A549 (cell line): ENCODE measurements around the gene MAD1L1. TPM values are rescaled to one million over a fixed set of nuclear protein-coding genes. Genes with fewer than 3 reads are reported as not detected.

Experiments used
- ATAC-seq, 2 experiments: fragments of 200-7000 bp in 1 of 2; fragments of >200 bp in 1 of 2; cut with Nextera tagmentation in 1 of 2; cut with Tn5 transposase in 1 of 2; 3 replicates each; pipeline versions ENCODE4 v1.8.0 to v1.9.1; 2018 to 2020; ENCODE audit warnings: mild to moderate bottlenecking in 1 of 2, moderate library complexity in 1 of 2
- CTCF ChIA-PET: fragments of 300-600 bp; sonication (Branson Sonifier 250); formaldehyde crosslinking; extraction: SDS; loops from one replicate; lab custom pipeline; 2021; ENCODE audit warnings: antibody characterized with exemption, inconsistent platforms; lab: Yijun Ruan, JAX
- POLR2A ChIA-PET: fragments of 350-600 bp; formaldehyde crosslinking; extraction: SDS; loops from one replicate; lab custom pipeline; 2021; ENCODE audit warnings: antibody characterized with exemption, inconsistent platforms; lab: Yijun Ruan, JAX
- DNase-seq, 2 experiments: peaks; one replicate each; pipeline versions ENCODE4 v3.0.0 to v3.0.0-alpha.2; 2011 to 2016; ENCODE audit warnings: low read depth in 1 of 2, low spot score in 1 of 2
- FAIRE-seq: peaks from 2 replicates; lab custom pipeline; 2011; peaks lifted over from hg19 to GRCh38; lab: Jason Lieb, UNC
- H3K27ac ChIP-seq, 2 experiments: fragments of >200 bp; sonication (Bioruptor Twin); formaldehyde crosslinking; 3 replicates each; pipeline ENCODE4 v1.5.1; 2016 to 2017
- H3K4me1 ChIP-seq: fragments of >200 bp; sonication (Bioruptor Twin); formaldehyde crosslinking; 3 replicates; pipeline ENCODE4 v1.6.1; 2016
- H3K4me2 ChIP-seq: fragments of >200 bp; sonication (Bioruptor Twin); formaldehyde crosslinking; 3 replicates; pipeline ENCODE4 v1.6.1; 2016
- H3K4me3 ChIP-seq: fragments of >200 bp; sonication (Bioruptor Twin); formaldehyde crosslinking; 3 replicates; pipeline ENCODE4 v1.5.1; 2016
- H3K9me3 ChIP-seq: fragments of >200 bp; sonication (Bioruptor Twin); formaldehyde crosslinking; 3 replicates; pipeline ENCODE4 v1.6.1; 2016
- BHLHE40 ChIP-seq: IDR thresholded peaks from 2 replicates; pipeline ENCODE4 v1.6.1; 2012; ENCODE audit warnings: low read depth, low read length, inconsistent platforms
- CBX8 ChIP-seq: fragments of 200-600 bp; sonication (generic); IDR thresholded peaks from 2 replicates; pipeline ENCODE4 v1.6.1; 2016
- CEBPB ChIP-seq, 2 experiments: fragments of >200 bp in 1 of 2; sonication (Bioruptor Twin) in 1 of 2; formaldehyde crosslinking in 1 of 2; IDR thresholded peaks; 2 replicates each; pipeline ENCODE4 v1.6.1; 2012 to 2016
- CHD4 ChIP-seq: fragments of 200-600 bp; sonication (generic); IDR thresholded peaks from 2 replicates; pipeline ENCODE4 v1.6.1; 2016; ENCODE audit warnings: antibody characterized with exemption, mild to moderate bottlenecking, borderline replicate concordance
- ESRRA ChIP-seq: fragments of 150-350 bp; IDR thresholded peaks from 2 replicates; pipeline ENCODE4 v1.6.1; 2014; ENCODE audit warnings: mild to moderate bottlenecking, low read length, borderline replicate concordance
- FOSB ChIP-seq: fragments of 250-450 bp; sonication (Bioruptor Pico); IDR thresholded peaks from 2 replicates; pipeline ENCODE4 v1.5.0; 2020; ENCODE audit warnings: mild to moderate bottlenecking, moderate library complexity
- FOXS1 ChIP-seq: fragments of 250-450 bp; sonication (Bioruptor Pico); IDR thresholded peaks from 2 replicates; pipeline ENCODE4 v1.5.0; 2020; ENCODE audit warnings: mild to moderate bottlenecking, moderate library complexity
- GATA3 ChIP-seq: IDR thresholded peaks from 2 replicates; pipeline ENCODE4 v1.6.1; 2012; ENCODE audit warnings: borderline replicate concordance
- HES2 ChIP-seq: fragments of >200 bp; sonication (Bioruptor Twin); formaldehyde crosslinking; IDR thresholded peaks from 2 replicates; pipeline ENCODE4 v1.6.1; 2016
- HOXA7 ChIP-seq: fragments of 250-450 bp; sonication (Bioruptor Pico); IDR thresholded peaks from 2 replicates; pipeline ENCODE4 v1.5.0; 2020; ENCODE audit warnings: mild to moderate bottlenecking, moderate library complexity
- HOXB13 ChIP-seq: fragments of 250-450 bp; sonication (Bioruptor Pico); IDR thresholded peaks from 2 replicates; pipeline ENCODE4 v1.5.0; 2020; ENCODE audit warnings: low read depth, mild to moderate bottlenecking, moderate library complexity
- JUN ChIP-seq, 2 experiments: fragments of >200 bp; sonication (Bioruptor Twin); formaldehyde crosslinking; IDR thresholded peaks; 2 replicates in 1 of 2; 3 replicates in 1 of 2; pipeline ENCODE4 v1.6.1; 2016 to 2017
- KDM1A ChIP-seq: fragments of 200-600 bp; sonication (generic); IDR thresholded peaks from 2 replicates; pipeline ENCODE4 v1.6.1; 2016; ENCODE audit warnings: low read depth, mild to moderate bottlenecking
- MAFK ChIP-seq: fragments of 450-650 bp; IDR thresholded peaks from 2 replicates; pipeline ENCODE4 v1.6.1; 2014; ENCODE audit not compliant: partially characterized antibody
- MAZ ChIP-seq: fragments of 150-350 bp; IDR thresholded peaks from 2 replicates; pipeline ENCODE4 v1.6.1; 2014; ENCODE audit warnings: antibody characterized with exemption, low read depth, low read length, borderline replicate concordance
- NFE2L2 ChIP-seq: fragments of 150-350 bp; conservative IDR thresholded peaks from 2 replicates; pipeline ENCODE4 v1.6.1; 2014; ENCODE audit warnings: low read length
- NPAS2 ChIP-seq: fragments of 250-450 bp; sonication (Bioruptor Pico); IDR thresholded peaks from 2 replicates; pipeline ENCODE4 v1.8.0; 2022; ENCODE audit warnings: mild to moderate bottlenecking, moderate library complexity, borderline replicate concordance
- RAD21 ChIP-seq, 2 experiments: fragments of >200 bp in 1 of 2; sonication (Bioruptor Twin) in 1 of 2; formaldehyde crosslinking in 1 of 2; IDR thresholded peaks in 1 of 2; conservative IDR thresholded peaks in 1 of 2; 2 replicates in 1 of 2; 3 replicates in 1 of 2; pipeline ENCODE4 v1.6.1; 2012 to 2018; ENCODE audit warnings: inconsistent platforms in 1 of 2
- RARB ChIP-seq: fragments of 250-450 bp; sonication (Bioruptor Pico); IDR thresholded peaks from 2 replicates; pipeline ENCODE4 v1.8.0; 2021; ENCODE audit warnings: mild to moderate bottlenecking, moderate library complexity
- REST ChIP-seq: fragments of 200-600 bp; sonication (generic); IDR thresholded peaks from 2 replicates; pipeline ENCODE4 v1.6.1; 2016; ENCODE audit warnings: antibody characterized with exemption, mild to moderate bottlenecking, moderate library complexity
- RNF2 ChIP-seq: fragments of 200-600 bp; sonication (generic); IDR thresholded peaks from 2 replicates; pipeline ENCODE4 v1.6.1; 2016; ENCODE audit warnings: low read depth, mild to moderate bottlenecking, antibody characterized with exemption, moderate library complexity, borderline replicate concordance
- SMC3 ChIP-seq: fragments of >200 bp; sonication (Bioruptor Twin); formaldehyde crosslinking; IDR thresholded peaks from 3 replicates; pipeline ENCODE4 v1.6.1; 2018; ENCODE audit warnings: inconsistent platforms
- SREBF2 ChIP-seq: fragments of 450-650 bp; IDR thresholded peaks from 2 replicates; pipeline ENCODE4 v1.6.1; 2014; ENCODE audit warnings: mild to moderate bottlenecking, moderate library complexity
- TFCP2L1 ChIP-seq: fragments of 250-450 bp; sonication (Bioruptor Pico); IDR thresholded peaks from 2 replicates; pipeline ENCODE4 v1.5.0; 2021; ENCODE audit warnings: mild to moderate bottlenecking
- ZFP36 ChIP-seq: fragments of 450-650 bp; IDR thresholded peaks from 2 replicates; pipeline ENCODE4 v1.6.1; 2014; ENCODE audit warnings: borderline replicate concordance; ENCODE audit not compliant: partially characterized antibody
- WGBS: methylation state at CpG from one replicate; pipeline ENCODE4 v1.1.6; 2017; ENCODE audit errors: missing lambda C conversion rate; 5-methylcytosine and 5-hydroxymethylcytosine counted together
- polyA plus RNA-seq, 4 experiments: library from polyadenylated mRNA; depleted of rRNA in 3 of 4; stranded (reverse); fragments of >200 nt; fragmentation: RNase III in 1 of 4; extraction: RNeasy Plus Mini Kit Qiagen cat#74134 plus additional on column Dnase treatment in 1 of 4; gene quantifications; 2 replicates in 3 of 4; 3 replicates in 1 of 4; pipeline ENCODE4 v1.2.3, GENCODE V29; 2011 to 2017
- TF ChIP-seq, protein P1 (sequence below): IDR thresholded peaks from 2 replicates; pipeline ENCODE4 v1.6.1; 2012
- TF ChIP-seq, protein P2 (sequence below): fragments of 250-450 bp; sonication (Bioruptor Pico); IDR thresholded peaks from 2 replicates; pipeline ENCODE4 v1.5.0; 2020; ENCODE audit warnings: low read depth, mild to moderate bottlenecking, moderate library complexity
- TF ChIP-seq, protein P3 (sequence below): fragments of 250-450 bp; sonication (Bioruptor Pico); IDR thresholded peaks from 2 replicates; pipeline ENCODE4 v1.5.0; 2021; ENCODE audit warnings: mild to moderate bottlenecking, moderate library complexity, borderline replicate concordance

Gene MAD1L1
- polyA plus RNA-seq, 2 of the 4 experiments (the other 2 are of a cell fraction) = 13.6 to 16.6 TPM

- TF ChIP-seq CHD4 = no peak
- TF ChIP-seq, protein P1, sequence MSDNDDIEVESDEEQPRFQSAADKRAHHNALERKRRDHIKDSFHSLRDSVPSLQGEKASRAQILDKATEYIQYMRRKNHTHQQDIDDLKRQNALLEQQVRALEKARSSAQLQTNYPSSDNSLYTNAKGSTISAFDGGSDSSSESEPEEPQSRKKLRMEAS = no peak
- no peak for TF ChIP-seq REST
- TF ChIP-seq GATA3 = no peak
- no peak for TF ChIP-seq BHLHE40
Observed at GRCh38 chr7:2218444-2218785, 14.3 kb downstream of the MAD1L1 start (continued).

GRCh38 chr7:2217716-2218443 is 14.9 kb downstream of the MAD1L1 start:
- POLR2A ChIA-PET = no interaction called here
- Histone ChIP-seq H3K4me2 (no peak overlapping the region), H3K4me1 (no peaks in the 10 kb centered on the region), H3K4me3 (no peak overlapping the region), H3K9me3 (no peaks in the 10 kb centered on the region), H3K27ac (no peak overlapping the region)
- TF ChIP-seq TFCP2L1 (CRISPR knock-in tag) (no peak), FOXS1 (CRISPR knock-in tag) (no peak), HOXB13 (no peak), RNF2 (no peak), CEBPB (IDR thresholded peaks at IDR 0.05) (no peak), RARB (CRISPR knock-in tag) (no peak), FOSB (CRISPR knock-in tag) (no peak), SREBF2 (no peak)
- TF ChIP-seq, protein P2, sequence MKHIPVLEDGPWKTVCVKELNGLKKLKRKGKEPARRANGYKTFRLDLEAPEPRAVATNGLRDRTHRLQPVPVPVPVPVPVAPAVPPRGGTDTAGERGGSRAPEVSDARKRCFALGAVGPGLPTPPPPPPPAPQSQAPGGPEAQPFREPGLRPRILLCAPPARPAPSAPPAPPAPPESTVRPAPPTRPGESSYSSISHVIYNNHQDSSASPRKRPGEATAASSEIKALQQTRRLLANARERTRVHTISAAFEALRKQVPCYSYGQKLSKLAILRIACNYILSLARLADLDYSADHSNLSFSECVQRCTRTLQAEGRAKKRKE = no peak
- TF ChIP-seq, protein P3, sequence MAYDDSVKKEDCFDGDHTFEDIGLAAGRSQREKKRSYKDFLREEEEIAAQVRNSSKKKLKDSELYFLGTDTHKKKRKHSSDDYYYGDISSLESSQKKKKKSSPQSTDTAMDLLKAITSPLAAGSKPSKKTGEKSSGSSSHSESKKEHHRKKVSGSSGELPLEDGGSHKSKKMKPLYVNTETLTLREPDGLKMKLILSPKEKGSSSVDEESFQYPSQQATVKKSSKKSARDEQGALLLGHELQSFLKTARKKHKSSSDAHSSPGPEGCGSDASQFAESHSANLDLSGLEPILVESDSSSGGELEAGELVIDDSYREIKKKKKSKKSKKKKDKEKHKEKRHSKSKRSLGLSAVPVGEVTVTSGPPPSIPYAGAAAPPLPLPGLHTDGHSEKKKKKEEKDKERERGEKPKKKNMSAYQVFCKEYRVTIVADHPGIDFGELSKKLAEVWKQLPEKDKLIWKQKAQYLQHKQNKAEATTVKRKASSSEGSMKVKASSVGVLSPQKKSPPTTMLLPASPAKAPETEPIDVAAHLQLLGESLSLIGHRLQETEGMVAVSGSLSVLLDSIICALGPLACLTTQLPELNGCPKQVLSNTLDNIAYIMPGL = no peak
- no peak for FAIRE-seq
- 89% methylated on average over 16 of the region's 19 CpGs for WGBS
- DNase-seq = no peak
- no peak for ATAC-seq
- CTCF ChIA-PET = interaction anchor here (0.6 kb wide), 1 partner anchor 181 kb away, joined by 3 read pairs; no protein-coding TSS in a partner anchor

GRCh38 chr7:2217206-2217605 is 15.5 kb downstream of the MAD1L1 start:
- H3K4me3 ChIP-seq = no peak overlapping the region
- POLR2A ChIA-PET = no interaction called here

More at GRCh38 chr7:2217206-2217605, 15.5 kb downstream of the MAD1L1 start:
- WGBS = 94% methylated on average over 10 of the region's 10 CpGs
- Histone ChIP-seq H3K4me1 (no peaks in the 10 kb centered on the region), H3K27ac (no peak overlapping the region), H3K9me3 (no peaks in the 10 kb centered on the region), H3K4me2 (no peak overlapping the region)
- TF ChIP-seq MAFK (no peak), NFE2L2 (no peak), SMC3 (no peak), ESRRA (no peak), HOXA7 (CRISPR knock-in tag) (no peak), SREBF2 (no peak), RAD21 (conservative IDR thresholded peaks at IDR 0.05 in 1 of 2, IDR thresholded peaks at IDR 0.05 in 1 of 2) (no peak), ZFP36 (no peak), JUN (IDR thresholded peaks at IDR 0.05) (no peak), GATA3 (no peak), MAZ (no peak), CBX8 (no peak), KDM1A (no peak), NPAS2 (CRISPR knock-in tag) (no peak), HES2 (no peak)
- no peak for ATAC-seq
- CTCF ChIA-PET = no interaction called here
- no peak for DNase-seq
- FAIRE-seq = no peak
